ENCODE data around the gene APOBR.
"Not testable (repeated sequence)": the region's sequence is repeated elsewhere in the genome, so short reads cannot be mapped to it uniquely, and the experiment has no call there.

Gene APOBR, protein sequence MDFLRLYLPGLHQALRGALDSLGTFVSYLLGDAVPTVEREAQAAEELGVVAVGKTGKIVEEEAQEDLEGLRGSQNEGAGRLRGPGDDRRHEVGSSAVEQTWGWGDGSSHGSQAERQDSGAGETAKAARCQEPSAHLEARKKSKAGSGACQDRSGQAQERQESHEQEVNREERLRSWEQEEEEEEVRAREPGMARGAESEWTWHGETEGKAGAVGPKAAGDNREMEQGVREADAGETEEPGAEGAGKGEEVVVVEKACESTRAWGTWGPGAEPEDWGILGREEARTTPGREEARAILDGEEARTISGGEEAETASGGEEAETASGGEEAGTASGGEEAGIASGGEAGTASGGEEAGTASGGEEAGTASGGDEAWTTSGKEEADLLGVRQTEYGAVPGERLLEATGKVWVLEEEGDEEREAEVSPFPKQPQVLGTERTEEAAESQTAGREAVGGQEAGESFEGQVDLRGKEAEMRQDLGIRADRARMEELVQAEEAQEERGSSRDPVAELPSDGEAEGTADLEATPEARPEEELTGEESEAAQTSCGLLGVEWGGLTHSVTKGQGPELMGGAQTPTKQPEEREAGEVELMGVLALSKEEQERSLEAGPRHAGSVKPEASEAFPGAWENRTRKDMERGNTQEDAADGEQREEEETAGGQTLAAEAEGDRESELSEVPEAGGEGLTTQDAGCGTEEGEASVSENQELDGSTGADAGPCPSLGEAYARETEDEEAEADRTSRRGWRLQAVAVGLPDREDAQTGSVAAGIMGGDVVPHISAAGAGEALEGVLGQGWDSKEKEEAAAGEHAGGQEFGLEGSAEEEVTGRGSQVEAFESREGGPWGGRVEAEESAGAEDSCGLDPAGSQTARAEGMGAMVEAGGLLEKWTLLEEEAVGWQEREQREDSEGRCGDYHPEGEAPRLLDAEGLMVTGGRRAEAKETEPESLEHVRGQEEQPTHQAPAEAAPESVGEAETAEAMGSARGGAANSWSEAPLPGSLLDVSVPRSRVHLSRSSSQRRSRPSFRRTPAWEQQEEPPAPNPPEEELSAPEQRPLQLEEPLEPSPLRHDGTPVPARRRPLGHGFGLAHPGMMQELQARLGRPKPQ

GRCh38 chr16:28494121-28494851 is at the start of gene APOBR:
TSS of gene APOBR (plus strand) at chr16:28494643. CDS start at chr16:28494682, 39 bp downstream.
- H3K27ac ChIP-seq (ENCODE audit: low read depth, low read length): no peak within 1 kb of the TSS
- H3K4me1 ChIP-seq (ENCODE audit: control insufficient read depth in 5 of 5, insufficient read depth in 5 of 5, low read length in 5 of 5): peaks cover 0 to 21% (median 14%) of the 10 kb centered on the region in 5 donors

DNA sequence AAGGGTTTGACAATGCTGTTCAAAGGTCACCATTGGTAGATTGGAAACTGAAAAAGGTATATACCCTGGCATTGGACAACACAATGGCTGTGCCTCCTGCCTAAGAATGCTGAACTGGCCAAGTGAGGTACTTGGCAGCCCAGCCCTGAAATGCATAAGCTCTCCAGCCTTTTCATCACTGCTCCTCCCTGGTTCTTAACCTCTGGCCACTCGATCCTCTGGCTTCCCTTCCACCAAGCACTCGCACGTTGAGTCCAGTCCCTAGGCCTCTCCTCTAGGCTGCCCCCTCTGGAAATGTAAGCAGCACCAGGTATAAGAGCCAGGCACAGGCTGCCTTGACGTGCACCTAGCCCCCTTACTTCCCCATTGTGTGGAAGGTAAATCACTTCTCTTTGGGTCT is 48.1 kb upstream of the APOBR start:
- H3K27ac ChIP-seq (ENCODE audit: low read depth, low read length); H3K4me1 ChIP-seq (ENCODE audit: control insufficient read depth in 5 of 5, insufficient read depth in 5 of 5, low read length in 5 of 5); H3K27me3 ChIP-seq (ENCODE audit: control insufficient read depth in 5 of 5, insufficient read depth in 4 of 5, low read length in 5 of 5); H3K4me3 ChIP-seq (ENCODE audit: low read depth in 1 of 5, low read length in 5 of 5); H3K9me3 ChIP-seq (ENCODE audit: control insufficient read depth in 5 of 5, low read length in 5 of 5); H3K9ac ChIP-seq (ENCODE audit: low read length in 5 of 5); H3K36me3 ChIP-seq (ENCODE audit: control insufficient read depth in 5 of 5, insufficient read depth in 5 of 5, low read length in 5 of 5): not testable (repeated sequence)

More at GRCh38 chr16:28494121-28494851, at the start of gene APOBR:
- Histone ChIP-seq H3K4me3 (ENCODE audit: low read depth in 1 of 5, low read length in 5 of 5) (peak within 1 kb of the TSS; percentile 6 to 47 (median 24)), H3K9ac (ENCODE audit: low read length in 5 of 5) (peak within 1 kb of the TSS in 3 of 5 donors; percentile 10 to 59 (median 25)), H3K36me3 (ENCODE audit: control insufficient read depth in 5 of 5, insufficient read depth in 5 of 5, low read length in 5 of 5) (peaks cover 0 to 2% (median under 1%) of the 10 kb centered on the region in 5 donors), H3K27me3 (ENCODE audit: control insufficient read depth in 5 of 5, insufficient read depth in 4 of 5, low read length in 5 of 5) (peaks cover 0 to 12% (median 2%) of the 10 kb centered on the region in 5 donors), H3K9me3 (ENCODE audit: control insufficient read depth in 5 of 5, low read length in 5 of 5) (no peaks in the 10 kb centered on the region)

- not testable (repeated sequence) for H3K9ac ChIP-seq (ENCODE audit: low read length in 5 of 5)
These were observed 47.4 kb upstream of the APOBR start for GRCh38 chr16:28447081-28447480.

DNA sequence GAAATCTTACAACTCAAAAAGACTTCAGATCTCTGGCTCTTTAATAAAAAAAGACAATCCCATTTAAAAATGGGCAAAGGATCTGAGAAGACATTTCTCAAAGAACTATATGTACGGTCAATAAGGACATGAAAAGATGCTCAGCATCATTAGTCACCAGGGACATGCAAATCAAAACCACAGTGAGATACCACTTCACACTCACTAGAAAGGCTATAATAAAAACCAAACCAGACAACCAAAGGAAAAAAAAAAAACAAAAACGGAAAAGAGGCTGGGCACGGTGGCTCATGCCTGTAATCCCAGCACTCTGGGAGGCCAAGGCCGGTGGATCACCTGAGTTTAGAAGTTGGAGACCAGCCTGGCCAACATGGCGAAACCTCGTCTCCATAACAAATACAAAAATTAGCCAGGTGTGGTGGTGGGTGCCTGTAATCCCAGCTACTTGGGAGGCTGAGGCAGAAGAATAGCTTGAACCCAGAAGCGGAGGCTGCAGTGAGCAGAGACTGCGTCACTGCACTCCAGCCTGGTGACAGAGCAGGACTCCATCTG is 20.7 kb upstream of the APOBR start:
- Histone ChIP-seq H3K27me3 (ENCODE audit: control insufficient read depth in 5 of 5, insufficient read depth in 4 of 5, low read length in 5 of 5) (no peaks in the 10 kb centered on the region), H3K4me1 (ENCODE audit: control insufficient read depth in 5 of 5, insufficient read depth in 5 of 5, low read length in 5 of 5) (no peaks in the 10 kb centered on the region), H3K36me3 (ENCODE audit: control insufficient read depth in 5 of 5, insufficient read depth in 5 of 5, low read length in 5 of 5) (peaks cover 0 to 54% (median 35%) of the 10 kb centered on the region in 5 donors), H3K9me3 (ENCODE audit: control insufficient read depth in 5 of 5, low read length in 5 of 5) (no peaks in the 10 kb centered on the region), H3K27ac (ENCODE audit: low read depth, low read length) (no peak overlapping the region), H3K9ac (ENCODE audit: low read length in 5 of 5) (no peak overlapping the region), H3K4me3 (ENCODE audit: low read depth in 1 of 5, low read length in 5 of 5) (no peak overlapping the region)

More at GRCh38 chr16:28447081-28447480, 47.4 kb upstream of the APOBR start:
- not testable (repeated sequence) for H3K4me3 ChIP-seq (ENCODE audit: low read depth in 1 of 5, low read length in 5 of 5); H3K27me3 ChIP-seq (ENCODE audit: control insufficient read depth in 5 of 5, insufficient read depth in 4 of 5, low read length in 5 of 5); H3K9me3 ChIP-seq (ENCODE audit: control insufficient read depth in 5 of 5, low read length in 5 of 5); H3K36me3 ChIP-seq (ENCODE audit: control insufficient read depth in 5 of 5, insufficient read depth in 5 of 5, low read length in 5 of 5); H3K27ac ChIP-seq (ENCODE audit: low read depth, low read length); H3K4me1 ChIP-seq (ENCODE audit: control insufficient read depth in 5 of 5, insufficient read depth in 5 of 5, low read length in 5 of 5)

- Histone ChIP-seq H3K4me3 (ENCODE audit: low read depth in 1 of 5, low read length in 5 of 5) (no peak overlapping the region), H3K9ac (ENCODE audit: low read length in 5 of 5) (no peak overlapping the region), H3K27ac (ENCODE audit: low read depth, low read length) (no peak overlapping the region), H3K27me3 (ENCODE audit: control insufficient read depth in 5 of 5, insufficient read depth in 4 of 5, low read length in 5 of 5) (no peaks in the 10 kb centered on the region), H3K9me3 (ENCODE audit: control insufficient read depth in 5 of 5, low read length in 5 of 5) (no peaks in the 10 kb centered on the region), H3K36me3 (ENCODE audit: control insufficient read depth in 5 of 5, insufficient read depth in 5 of 5, low read length in 5 of 5) (peaks cover 0 to 68% (median 40%) of the 10 kb centered on the region in 5 donors), H3K4me1 (ENCODE audit: control insufficient read depth in 5 of 5, insufficient read depth in 5 of 5, low read length in 5 of 5) (no peaks in the 10 kb centered on the region)
These were observed 19.2 kb upstream of the APOBR start for GRCh38 chr16:28475221-28475620.

DNA sequence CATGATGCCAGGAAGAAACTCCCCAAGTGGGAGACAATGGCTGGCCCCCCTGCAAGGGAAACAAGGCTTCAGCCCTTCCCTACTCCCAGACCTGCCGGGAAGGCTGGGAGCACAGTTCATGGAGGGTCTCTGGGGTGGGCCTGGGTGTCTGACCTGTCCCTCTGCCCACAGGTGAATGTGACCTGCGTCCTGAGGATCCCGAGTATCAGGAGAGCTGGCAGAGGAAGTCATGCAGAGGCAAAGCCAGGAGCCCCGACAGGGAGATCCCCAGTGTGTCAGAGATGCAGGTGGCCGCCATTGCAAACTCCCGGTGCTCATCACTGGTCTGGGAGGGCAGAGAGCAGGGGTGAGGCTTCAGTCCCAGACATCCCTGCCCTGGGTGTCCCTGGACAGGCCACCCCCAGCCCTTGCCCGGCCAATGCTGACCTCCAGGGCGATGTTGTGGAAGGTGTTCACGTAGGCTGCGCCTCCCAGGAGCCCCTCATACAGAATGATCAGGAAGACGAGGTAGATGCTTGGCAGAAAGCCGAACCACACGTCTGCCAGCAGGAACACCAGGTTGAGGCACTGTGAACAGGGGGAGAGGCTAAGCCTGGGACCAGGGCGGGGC is 17.0 kb upstream of the APOBR start:
- no peaks in the 10 kb centered on the region for H3K4me1 ChIP-seq (ENCODE audit: control insufficient read depth in 5 of 5, insufficient read depth in 5 of 5, low read length in 5 of 5)
- no peak overlapping the region for H3K9ac ChIP-seq (ENCODE audit: low read length in 5 of 5)
- peaks cover 0 to 86% (median 56%) of the 10 kb centered on the region in 5 donors for H3K36me3 ChIP-seq (ENCODE audit: control insufficient read depth in 5 of 5, insufficient read depth in 5 of 5, low read length in 5 of 5)
- no peak overlapping the region for H3K27ac ChIP-seq (ENCODE audit: low read depth, low read length)
- no peak overlapping the region for H3K4me3 ChIP-seq (ENCODE audit: low read depth in 1 of 5, low read length in 5 of 5)
- no peaks in the 10 kb centered on the region for H3K27me3 ChIP-seq (ENCODE audit: control insufficient read depth in 5 of 5, insufficient read depth in 4 of 5, low read length in 5 of 5)
- H3K9me3 ChIP-seq (ENCODE audit: control insufficient read depth in 5 of 5, low read length in 5 of 5): no peaks in the 10 kb centered on the region

DNA sequence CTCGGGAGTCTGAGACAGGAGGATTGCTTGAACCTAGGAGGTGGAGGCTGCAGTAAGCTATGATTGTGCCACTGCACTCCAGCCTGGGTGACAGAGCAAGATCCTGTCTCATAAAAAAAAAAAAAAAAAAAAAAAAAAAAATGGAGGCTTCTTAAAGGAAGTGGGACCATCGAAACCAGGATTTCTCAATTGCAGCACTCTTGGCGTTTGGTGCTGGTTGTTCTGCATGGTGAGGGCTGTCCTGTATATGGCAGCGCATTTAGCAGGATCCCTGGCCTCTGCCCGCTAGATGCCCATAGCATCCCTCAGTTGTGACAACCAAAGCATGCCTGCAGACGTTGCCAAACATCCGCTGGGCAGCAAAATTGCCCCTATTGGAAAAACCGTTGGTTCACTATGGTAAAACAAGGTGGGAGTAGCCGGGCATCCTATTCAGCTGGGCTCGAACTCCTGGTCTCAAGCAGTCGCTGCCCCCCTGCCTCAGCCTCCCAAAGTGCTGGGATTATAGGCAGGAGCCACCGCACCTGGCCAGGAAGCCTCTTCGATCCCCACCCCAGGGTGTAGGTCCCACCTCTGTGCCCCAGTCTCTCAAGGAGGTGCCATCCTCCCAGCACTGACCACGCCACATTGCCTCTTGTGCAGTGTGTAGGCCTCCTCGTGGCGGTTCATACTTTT is 15.8 kb upstream of the APOBR start:
- H3K9me3 ChIP-seq (ENCODE audit: control insufficient read depth in 5 of 5, low read length in 5 of 5): no peaks in the 10 kb centered on the region
- no peak overlapping the region for H3K9ac ChIP-seq (ENCODE audit: low read length in 5 of 5)
- no peaks in the 10 kb centered on the region for H3K27me3 ChIP-seq (ENCODE audit: control insufficient read depth in 5 of 5, insufficient read depth in 4 of 5, low read length in 5 of 5)
- H3K36me3 ChIP-seq (ENCODE audit: control insufficient read depth in 5 of 5, insufficient read depth in 5 of 5, low read length in 5 of 5): peaks cover 0 to 93% (median 62%) of the 10 kb centered on the region in 5 donors
- no peaks in the 10 kb centered on the region for H3K4me1 ChIP-seq (ENCODE audit: control insufficient read depth in 5 of 5, insufficient read depth in 5 of 5, low read length in 5 of 5)
- H3K27ac ChIP-seq (ENCODE audit: low read depth, low read length): no peak overlapping the region
- H3K4me3 ChIP-seq (ENCODE audit: low read depth in 1 of 5, low read length in 5 of 5): no peak overlapping the region

- H3K9me3 ChIP-seq (ENCODE audit: control insufficient read depth in 5 of 5, low read length in 5 of 5): no peaks in the 10 kb centered on the region
- peaks cover 0 to 82% (median 61%) of the 10 kb centered on the region in 5 donors for H3K36me3 ChIP-seq (ENCODE audit: control insufficient read depth in 5 of 5, insufficient read depth in 5 of 5, low read length in 5 of 5)
- no peaks in the 10 kb centered on the region for H3K4me1 ChIP-seq (ENCODE audit: control insufficient read depth in 5 of 5, insufficient read depth in 5 of 5, low read length in 5 of 5)
- no peak overlapping the region for H3K27ac ChIP-seq (ENCODE audit: low read depth, low read length)
- no peak overlapping the region for H3K4me3 ChIP-seq (ENCODE audit: low read depth in 1 of 5, low read length in 5 of 5)
- H3K9ac ChIP-seq (ENCODE audit: low read length in 5 of 5): no peak overlapping the region
- H3K27me3 ChIP-seq (ENCODE audit: control insufficient read depth in 5 of 5, insufficient read depth in 4 of 5, low read length in 5 of 5): no peaks in the 10 kb centered on the region
These were observed 12.4 kb upstream of the APOBR start for GRCh38 chr16:28482026-28482425.

Data from subcutaneous abdominal adipose tissue (tissue), 5 donors.